ENCODE data around the gene PYCARD.
"Not testable (repeated sequence)": the region's sequence is repeated elsewhere in the genome, so short reads cannot be mapped to it uniquely, and the experiment has no call there.

PYCARD gene

GRCh38 chr16:31170048-31170447, 32.5 kb downstream of the PYCARD start:
- not testable (repeated sequence) for H3K4me1 Mint-ChIP-seq; DNase-seq; H3K36me3 Mint-ChIP-seq (ENCODE audit: low read depth); H3K27me3 Mint-ChIP-seq; ATAC-seq; H3K4me3 Mint-ChIP-seq; H3K9me3 Mint-ChIP-seq; H3K27ac Mint-ChIP-seq

GRCh38 chr16:31168848-31169247, 33.7 kb downstream of the PYCARD start:
- Mint-ChIP-seq H3K4me1 (no peaks in the 10 kb centered on the region), H3K27ac (no peak overlapping the region), H3K9me3 (no peaks in the 10 kb centered on the region), H3K36me3 (ENCODE audit: low read depth) (no peaks in the 10 kb centered on the region), H3K27me3 (no peaks in the 10 kb centered on the region), H3K4me3 (no peak overlapping the region)
- no peak for DNase-seq
- ATAC-seq = no peak

- no peak for DNase-seq
- H3K27ac Mint-ChIP-seq = no peak overlapping the region
- ATAC-seq = no peak
- no peaks in the 10 kb centered on the region for H3K4me1 Mint-ChIP-seq
- H3K27me3 Mint-ChIP-seq = no peaks in the 10 kb centered on the region
- H3K36me3 Mint-ChIP-seq (ENCODE audit: low read depth) = no peaks in the 10 kb centered on the region
- H3K9me3 Mint-ChIP-seq = no peaks in the 10 kb centered on the region
- H3K4me3 Mint-ChIP-seq = no peak overlapping the region
Observed at GRCh38 chr16:31167315-31167714, 35.2 kb downstream of the PYCARD start.

GRCh38 chr16:31157136-31157535, 45.4 kb downstream of the PYCARD start:
- ATAC-seq (no peak), DNase-seq (peak; percentile 16)
- Mint-ChIP-seq H3K4me3 (peak overlapping the region; percentile 51), H3K9me3 (no peaks in the 10 kb centered on the region), H3K27me3 (peaks cover 2% of the 10 kb centered on the region), H3K4me1 (peaks cover 9% of the 10 kb centered on the region), H3K36me3 (ENCODE audit: low read depth) (no peaks in the 10 kb centered on the region), H3K27ac (no peak overlapping the region)

Data from activated naive CD8-positive, alpha-beta T cell treated with anti-CD3 and anti-CD28 coated beads, Interleukin-2, amount 50 U/mL, for 24 hours (primary cell).